GM18870 (cell line): ENCODE data around the gene CHD8.
"Not testable (repeated sequence)": the region's sequence is repeated elsewhere in the genome, so short reads cannot be mapped to it uniquely, and the experiment has no call there.

Experiments
- ATAC-seq: cut with Tn5 transposase; IDR thresholded peaks from one replicate; pipeline ENCODE4 v1.9.1; 2021; ENCODE audit warnings: moderate library complexity; ENCODE audit not compliant: unreplicated experiment

CHD8 gene

GRCh38 chr14:21455912-21456667, at the start of gene CHD8:
CHD8 (minus strand) TSS chr14:21456123; CDS start chr14:21431643, 24,480 bp downstream.
- ATAC-seq: peak; percentile 97

DNA sequence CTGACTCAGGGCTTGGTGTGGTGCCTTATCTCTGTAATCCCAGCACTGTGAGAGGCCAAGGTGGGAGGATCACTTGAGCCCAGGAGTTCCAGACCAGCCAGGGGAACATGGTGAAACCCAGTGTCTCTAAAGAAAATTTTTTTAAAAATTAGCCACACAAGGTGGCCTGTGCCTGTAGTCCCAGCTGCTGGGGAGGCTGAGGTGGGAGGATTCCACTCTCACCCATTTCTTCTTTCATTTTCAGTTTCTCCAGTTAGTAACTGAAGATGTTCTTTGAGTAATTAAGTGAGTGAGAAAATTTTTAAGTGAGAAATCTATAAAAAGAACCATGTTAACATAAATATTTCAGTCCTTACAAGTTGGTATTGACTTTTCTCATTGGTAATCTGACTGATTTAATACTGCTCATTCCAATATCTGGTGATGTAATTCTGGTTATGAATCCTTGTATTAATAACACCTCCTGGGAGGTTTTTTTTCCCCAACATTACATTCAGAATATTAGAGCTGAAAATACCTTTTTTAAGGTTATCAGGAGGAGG, 49.2 kb upstream of the CHD8 start:
- peak; percentile 88 for ATAC-seq

GRCh38 chr14:21503376-21503775, 47.5 kb upstream of the CHD8 start:
- ATAC-seq: no peak

GRCh38 chr14:21501568-21501967, 45.6 kb upstream of the CHD8 start:
- no peak for ATAC-seq

- ATAC-seq: no peak
Measured at GRCh38 chr14:21498540-21499526, 42.9 kb upstream of the CHD8 start.

- no peak for ATAC-seq
Measured at GRCh38 chr14:21496453-21496852, 40.5 kb upstream of the CHD8 start.

GRCh38 chr14:21494902-21495762, 39.2 kb upstream of the CHD8 start:
- ATAC-seq: no peak

DNA sequence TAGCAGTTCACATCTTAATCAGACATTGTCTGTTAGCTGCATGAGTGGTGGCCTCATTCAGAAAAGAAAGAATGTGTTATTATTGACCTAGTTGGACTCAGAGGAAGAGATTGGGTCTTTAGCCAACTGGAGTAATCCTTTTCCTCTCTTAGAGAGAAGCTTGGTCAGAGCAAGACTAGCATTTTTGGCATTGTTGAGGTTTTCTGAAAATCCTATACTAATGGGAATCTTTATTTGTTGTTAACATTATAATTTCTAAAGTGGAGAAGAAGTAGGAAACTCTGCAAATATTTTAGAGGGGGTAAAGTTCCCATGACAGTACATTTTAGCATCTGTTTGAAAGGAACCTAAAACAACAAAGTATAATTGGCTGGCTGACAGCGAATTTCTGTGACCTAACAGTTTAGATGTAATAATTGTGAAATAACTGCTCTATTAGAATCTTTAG, 30.7 kb upstream of the CHD8 start:
- ATAC-seq: no peak

- peak; percentile 99 for ATAC-seq
Measured at GRCh38 chr14:21476925-21477681, 21.2 kb upstream of the CHD8 start, which contains the start of the genes RAB2B and TOX4. RAB2B (minus strand) TSS chr14:21476959; CDS start chr14:21476872, 87 bp downstream. TOX4 (plus strand) TSS chr14:21477195; CDS start chr14:21477279, 84 bp downstream.

DNA sequence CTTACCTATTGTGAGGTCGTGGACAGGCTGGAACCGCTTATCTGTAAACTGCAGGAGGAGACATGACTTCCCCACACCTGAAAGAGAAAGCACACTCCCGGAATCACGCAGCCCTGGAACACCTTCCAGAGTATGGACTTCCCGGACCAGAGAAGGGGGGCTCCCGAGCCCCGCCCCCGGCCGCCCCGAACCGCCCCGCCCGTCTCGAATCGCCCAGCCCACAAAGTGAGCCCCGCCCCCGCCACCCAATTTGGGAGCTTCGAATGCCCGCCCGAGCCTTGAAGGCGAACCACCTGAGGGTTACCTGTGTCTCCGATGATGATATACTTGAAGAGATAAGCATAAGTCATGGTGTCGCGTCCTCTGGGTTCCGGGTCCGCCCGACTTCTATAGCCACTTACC, 20.6 kb upstream of the CHD8 start:
- no peak for ATAC-seq

DNA sequence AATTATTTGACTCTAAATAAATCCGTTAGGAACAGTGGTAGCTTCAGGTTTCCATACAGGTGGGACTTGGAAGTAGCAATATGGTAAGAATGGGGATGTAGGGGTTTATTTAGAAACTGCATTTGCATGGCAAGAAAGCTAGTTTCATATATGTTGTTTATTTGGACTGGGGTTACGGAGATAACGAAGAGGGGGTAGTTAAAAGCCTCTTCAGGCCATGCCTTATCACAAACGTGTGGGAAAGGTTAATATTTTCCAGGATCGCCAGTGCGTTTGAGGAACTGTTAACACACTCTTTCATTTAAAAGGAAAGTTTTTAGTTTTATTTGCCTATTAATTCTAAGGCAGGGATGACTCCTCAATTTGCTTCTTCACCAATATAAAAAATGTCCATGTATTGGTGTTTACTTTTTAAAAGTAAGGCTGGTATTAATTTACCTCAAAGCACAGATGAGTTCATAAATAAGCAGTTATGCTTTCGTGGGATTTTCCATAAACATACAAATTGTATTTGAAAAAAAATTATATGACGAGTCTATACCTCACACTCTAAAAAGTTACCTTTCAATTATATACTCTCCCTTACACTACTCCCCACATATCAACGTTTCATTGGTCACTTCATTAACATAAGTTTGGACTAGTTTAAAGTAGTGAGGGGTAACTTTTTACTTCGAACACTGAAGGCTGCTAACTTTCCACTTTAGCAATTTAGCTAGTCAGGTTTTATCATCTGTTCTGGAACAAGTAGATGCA, 20.0 kb upstream of the CHD8 start:
- no peak for ATAC-seq

GRCh38 chr14:21467616-21468015, 11.7 kb upstream of the CHD8 start:
- ATAC-seq: no peak

GRCh38 chr14:21455592-21455911, 371 bp downstream of the CHD8 start:
- no peak for ATAC-seq

DNA sequence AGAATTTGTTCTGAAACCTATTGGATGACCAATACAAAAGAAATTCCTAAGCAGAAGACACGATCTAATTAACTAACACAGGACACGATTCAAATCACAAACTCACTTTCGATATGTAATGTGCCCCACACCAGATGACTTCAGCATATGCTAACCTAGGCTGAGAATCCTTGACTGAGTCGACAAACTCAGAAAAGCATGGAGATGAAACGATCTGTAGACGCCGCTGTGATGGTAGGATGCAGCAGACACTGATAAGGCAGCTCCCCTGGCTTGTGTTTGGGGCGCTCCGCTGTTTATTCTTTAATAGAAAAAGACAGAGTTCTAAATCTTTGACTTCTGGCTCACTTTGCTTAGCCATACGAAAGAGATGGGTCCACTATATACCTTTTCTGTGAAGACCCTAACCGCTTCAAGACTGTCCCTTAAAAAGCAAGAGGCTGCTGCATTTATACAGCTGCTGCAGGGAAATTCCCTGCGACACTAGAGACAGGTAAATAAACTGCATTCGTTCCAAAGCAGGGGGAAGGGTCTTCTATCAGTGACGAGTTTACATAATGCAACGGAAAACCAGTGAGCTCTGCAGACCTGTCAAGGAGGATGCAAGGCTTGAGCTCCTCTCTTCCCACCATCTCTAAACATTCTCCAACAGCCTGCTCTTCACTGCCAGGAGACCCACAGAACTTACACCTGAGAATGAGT, 929 bp downstream of the CHD8 start:
- no peak for ATAC-seq

GRCh38 chr14:21449899-21450216, 6.1 kb downstream of the CHD8 start:
- no peak for ATAC-seq

GRCh38 chr14:21442657-21443056, 13.3 kb downstream of the CHD8 start:
- ATAC-seq: not testable (repeated sequence)

DNA sequence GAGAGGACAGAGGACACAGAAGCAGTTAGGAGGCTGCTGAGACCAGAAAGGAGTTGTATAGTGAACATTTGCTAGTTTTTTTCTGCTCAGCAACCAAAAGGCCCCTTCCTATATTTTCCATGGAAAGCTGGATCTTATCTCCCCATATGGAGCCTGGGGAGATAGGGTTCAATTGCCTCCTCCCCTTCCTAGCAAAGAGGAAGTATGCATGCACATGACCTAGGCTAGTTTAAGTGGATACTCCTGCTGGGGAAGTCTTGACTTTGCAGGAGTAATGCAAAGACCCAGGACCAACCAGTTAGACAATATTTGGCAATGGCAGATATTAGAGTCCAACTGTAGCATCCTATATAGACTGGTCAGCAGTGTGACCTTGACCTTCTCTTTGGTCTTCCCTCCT, 15.1 kb downstream of the CHD8 start:
- ATAC-seq: no peak

- ATAC-seq: peak; percentile 97
Measured at GRCh38 chr14:21437063-21437901, 18.6 kb downstream of the CHD8 start.
